T-helper 17 cell (primary cell): ENCODE results near the gene ACTR2. TPM values are rescaled to one million over a fixed set of nuclear protein-coding genes. Genes with fewer than 3 reads are reported as not detected.

Experiments
- ATAC-seq: fragments of 150-1000 bp; cut with Tn5 transposase; 2 replicates; pipeline ENCODE4 v1.10.0; 2021; ENCODE audit warnings: mild to moderate bottlenecking, moderate library complexity
- DNase-seq, 3 donors: peaks; one replicate each; pipeline versions ENCODE4 v3.0.0 to v3.0.0-alpha.2; 2020 to 2021
- H3K9me3 ChIP-seq: one replicate; pipeline ENCODE4 v1.7.0; 2013; ENCODE audit warnings: low read length, mild to moderate bottlenecking; ENCODE audit not compliant: control insufficient read depth, poor library complexity, severe bottlenecking
- H3K27ac Mint-ChIP-seq: one replicate; pipeline ENCODE4 v1.8.0; 2022; ENCODE audit warnings: mild to moderate bottlenecking, moderate library complexity, mixed read lengths
- H3K27me3 Mint-ChIP-seq: one replicate; pipeline ENCODE4 v1.8.0; 2022; ENCODE audit warnings: mixed read lengths
- H3K36me3 Mint-ChIP-seq: one replicate; pipeline ENCODE4 v1.8.0; 2022; ENCODE audit warnings: low read depth, mixed read lengths
- H3K4me1 Mint-ChIP-seq: one replicate; pipeline ENCODE4 v1.8.0; 2022; ENCODE audit warnings: mild to moderate bottlenecking, mixed read lengths
- H3K4me3 Mint-ChIP-seq: one replicate; pipeline ENCODE4 v1.8.0; 2022; ENCODE audit warnings: mild to moderate bottlenecking, moderate library complexity, mixed read lengths
- total RNA-seq, 4 donors: library from RNA in 2 of 4; stranded (reverse) in 2 of 4; gene quantifications; one replicate each; pipeline ENCODE4 v1.2.3 and lab custom pipeline; 2022 to 2026

The ACTR2 gene
- total RNA-seq, 2 donors from 2014 or later: 220 to 243 TPM

GRCh38 chr2:65276609-65277008 lies 49.0 kb downstream of the ACTR2 start:
- no peaks in the 10 kb centered on the region for H3K36me3 Mint-ChIP-seq
- H3K4me1 Mint-ChIP-seq: peaks cover 16% of the 10 kb centered on the region
- peak overlapping the region; percentile 16 for H3K27ac Mint-ChIP-seq
- no peak for DNase-seq
- ATAC-seq: no peak
- H3K9me3 ChIP-seq: no peaks in the 10 kb centered on the region
- H3K27me3 Mint-ChIP-seq: no peaks in the 10 kb centered on the region
- H3K4me3 Mint-ChIP-seq: no peak overlapping the region

GRCh38 chr2:65277118-65277517 lies 49.5 kb downstream of the ACTR2 start:
- Mint-ChIP-seq H3K4me3 (no peak overlapping the region), H3K36me3 (no peaks in the 10 kb centered on the region)
- ATAC-seq: no peak

GRCh38 chr2:65277791-65278483 lies 50.3 kb downstream of the ACTR2 start:
- Mint-ChIP-seq H3K4me3 (no peak overlapping the region), H3K27me3 (no peaks in the 10 kb centered on the region), H3K27ac (no peak overlapping the region), H3K4me1 (peaks cover 14% of the 10 kb centered on the region), H3K36me3 (no peaks in the 10 kb centered on the region)
- DNase-seq: no peak
- H3K9me3 ChIP-seq: no peaks in the 10 kb centered on the region
- ATAC-seq: no peak

More at GRCh38 chr2:65277118-65277517, 49.5 kb downstream of the ACTR2 start:
- no peak for DNase-seq
- H3K27ac Mint-ChIP-seq: no peak overlapping the region
- peaks cover 16% of the 10 kb centered on the region for H3K4me1 Mint-ChIP-seq
- H3K9me3 ChIP-seq: no peaks in the 10 kb centered on the region
- no peaks in the 10 kb centered on the region for H3K27me3 Mint-ChIP-seq

- Mint-ChIP-seq H3K4me3 (no peak overlapping the region), H3K27me3 (no peaks in the 10 kb centered on the region), H3K27ac (no peak overlapping the region), H3K36me3 (no peaks in the 10 kb centered on the region), H3K4me1 (peaks cover 14% of the 10 kb centered on the region)
- ATAC-seq (no peak), DNase-seq (no peak)
- no peaks in the 10 kb centered on the region for H3K9me3 ChIP-seq
Measured at GRCh38 chr2:65278531-65278981, 50.9 kb downstream of the ACTR2 start.

- H3K9me3 ChIP-seq: no peaks in the 10 kb centered on the region
- H3K27ac Mint-ChIP-seq: no peak overlapping the region
- H3K36me3 Mint-ChIP-seq: no peaks in the 10 kb centered on the region
- H3K4me3 Mint-ChIP-seq: no peak overlapping the region
- DNase-seq: no peak
- ATAC-seq: no peak
- H3K4me1 Mint-ChIP-seq: peaks cover 14% of the 10 kb centered on the region
- H3K27me3 Mint-ChIP-seq: no peaks in the 10 kb centered on the region
Measured at GRCh38 chr2:65279756-65280155, 52.1 kb downstream of the ACTR2 start.

- no peaks in the 10 kb centered on the region for H3K36me3 Mint-ChIP-seq
- peaks cover 10% of the 10 kb centered on the region for H3K4me1 Mint-ChIP-seq
- ATAC-seq (no peak), DNase-seq (no peak)
- no peak overlapping the region for H3K27ac Mint-ChIP-seq
- H3K9me3 ChIP-seq: no peaks in the 10 kb centered on the region
- no peak overlapping the region for H3K4me3 Mint-ChIP-seq
- no peaks in the 10 kb centered on the region for H3K27me3 Mint-ChIP-seq
Measured at GRCh38 chr2:65281627-65282351, 54.2 kb downstream of the ACTR2 start.

GRCh38 chr2:65282477-65283053 lies 54.9 kb downstream of the ACTR2 start:
- no peaks in the 10 kb centered on the region for H3K27me3 Mint-ChIP-seq
- no peaks in the 10 kb centered on the region for H3K36me3 Mint-ChIP-seq
- H3K4me1 Mint-ChIP-seq: peaks cover 10% of the 10 kb centered on the region
- H3K9me3 ChIP-seq: no peaks in the 10 kb centered on the region
- H3K4me3 Mint-ChIP-seq: no peak overlapping the region
- no peak overlapping the region for H3K27ac Mint-ChIP-seq
- DNase-seq: no peak
- ATAC-seq: no peak

GRCh38 chr2:65287364-65287763 lies 59.7 kb downstream of the ACTR2 start:
- ATAC-seq: no peak
- H3K9me3 ChIP-seq: no peaks in the 10 kb centered on the region
- DNase-seq: no peak
- no peaks in the 10 kb centered on the region for H3K36me3 Mint-ChIP-seq
- no peaks in the 10 kb centered on the region for H3K4me1 Mint-ChIP-seq
- H3K27me3 Mint-ChIP-seq: no peaks in the 10 kb centered on the region
- H3K27ac Mint-ChIP-seq: no peak overlapping the region
- H3K4me3 Mint-ChIP-seq: no peak overlapping the region

- no peaks in the 10 kb centered on the region for H3K9me3 ChIP-seq
- DNase-seq (no peak), ATAC-seq (no peak)
- Mint-ChIP-seq H3K4me3 (no peak overlapping the region), H3K27ac (no peak overlapping the region), H3K4me1 (no peaks in the 10 kb centered on the region), H3K27me3 (peaks cover 18% of the 10 kb centered on the region), H3K36me3 (no peaks in the 10 kb centered on the region)
Measured at GRCh38 chr2:65291216-65292105, 63.8 kb downstream of the ACTR2 start.

GRCh38 chr2:65292106-65292400 lies 64.4 kb downstream of the ACTR2 start:
- DNase-seq (no peak), ATAC-seq (no peak)
- Mint-ChIP-seq H3K4me1 (peaks cover 2% of the 10 kb centered on the region), H3K27ac (no peak overlapping the region), H3K4me3 (no peak overlapping the region), H3K36me3 (no peaks in the 10 kb centered on the region), H3K27me3 (peaks cover 24% of the 10 kb centered on the region)
- no peaks in the 10 kb centered on the region for H3K9me3 ChIP-seq

- ATAC-seq: no peak
- no peaks in the 10 kb centered on the region for H3K9me3 ChIP-seq
- Mint-ChIP-seq H3K27ac (no peak overlapping the region), H3K4me1 (peaks cover 2% of the 10 kb centered on the region), H3K4me3 (no peak overlapping the region), H3K27me3 (peaks cover 26% of the 10 kb centered on the region), H3K36me3 (no peaks in the 10 kb centered on the region)
- no peak for DNase-seq
Measured at GRCh38 chr2:65292461-65293011, 64.9 kb downstream of the ACTR2 start.

- H3K9me3 ChIP-seq: no peaks in the 10 kb centered on the region
- Mint-ChIP-seq H3K27ac (no peak overlapping the region), H3K4me3 (no peak overlapping the region), H3K27me3 (peaks cover 26% of the 10 kb centered on the region), H3K4me1 (peaks cover 2% of the 10 kb centered on the region), H3K36me3 (no peaks in the 10 kb centered on the region)
- no peak for ATAC-seq
- no peak for DNase-seq
Measured at GRCh38 chr2:65293376-65293775, 65.7 kb downstream of the ACTR2 start.

GRCh38 chr2:65294136-65294535 lies 66.5 kb downstream of the ACTR2 start:
- DNase-seq (no peak), ATAC-seq (no peak)
- no peaks in the 10 kb centered on the region for H3K9me3 ChIP-seq
- Mint-ChIP-seq H3K36me3 (no peaks in the 10 kb centered on the region), H3K4me3 (no peak overlapping the region), H3K27ac (no peak overlapping the region), H3K27me3 (peaks cover 26% of the 10 kb centered on the region), H3K4me1 (peaks cover 2% of the 10 kb centered on the region)
